Activated CD8-positive, alpha-beta memory T cell treated with anti-CD3 and anti-CD28 coated beads, Interleukin-2, amount 50 U/mL, for 4 hours (primary cell): ENCODE results near the gene INPP4B.
"Not testable (repeated sequence)": the region's sequence is repeated elsewhere in the genome, so short reads cannot be mapped to it uniquely, and the experiment has no call there.

Experiments used
- DNase-seq: peaks from one replicate; pipeline ENCODE4 v3.0.0-alpha.2; 2020

INPP4B gene

GRCh38 chr4:142110136-142110535 lies 736.0 kb downstream of the INPP4B start:
- DNase-seq = no peak

GRCh38 chr4:142104041-142104440 lies 742.1 kb downstream of the INPP4B start:
- no peak for DNase-seq

- no peak for DNase-seq
Observed at GRCh38 chr4:142101401-142101800, 744.7 kb downstream of the INPP4B start.

GRCh38 chr4:142100941-142101340 lies 745.2 kb downstream of the INPP4B start:
- no peak for DNase-seq

- no peak for DNase-seq
Observed at GRCh38 chr4:142098900-142099545, 747.1 kb downstream of the INPP4B start.

GRCh38 chr4:142098380-142098779 lies 747.7 kb downstream of the INPP4B start:
- no peak for DNase-seq

- DNase-seq = no peak
Observed at GRCh38 chr4:142097015-142097414, 749.1 kb downstream of the INPP4B start.

GRCh38 chr4:142095886-142096605 lies 750.1 kb downstream of the INPP4B start:
- DNase-seq = no peak

- DNase-seq = no peak
Observed at GRCh38 chr4:142092941-142093340, 753.2 kb downstream of the INPP4B start.

GRCh38 chr4:142091691-142092182 lies 754.4 kb downstream of the INPP4B start:
- no peak for DNase-seq

- no peak for DNase-seq
Observed at GRCh38 chr4:142091085-142091513, 755.0 kb downstream of the INPP4B start.

- DNase-seq = no peak
Observed at GRCh38 chr4:142088906-142089305, 757.2 kb downstream of the INPP4B start.

GRCh38 chr4:142085513-142086292 lies 760.4 kb downstream of the INPP4B start:
- DNase-seq = no peak

GRCh38 chr4:142083264-142083663 lies 762.8 kb downstream of the INPP4B start:
- DNase-seq = no peak

- DNase-seq = no peak
Observed at GRCh38 chr4:142081025-142081424, 765.1 kb downstream of the INPP4B start.

- no peak for DNase-seq
Observed at GRCh38 chr4:142079959-142080358, 766.1 kb downstream of the INPP4B start.

GRCh38 chr4:142077048-142077447 lies 769.1 kb downstream of the INPP4B start:
- DNase-seq = no peak

GRCh38 chr4:142068304-142068703 lies 777.8 kb downstream of the INPP4B start:
- not testable (repeated sequence) for DNase-seq

GRCh38 chr4:142066562-142066961 lies 779.5 kb downstream of the INPP4B start:
- not testable (repeated sequence) for DNase-seq

GRCh38 chr4:142065086-142065647 lies 780.9 kb downstream of the INPP4B start:
- DNase-seq = no peak

GRCh38 chr4:142064181-142064580 lies 781.9 kb downstream of the INPP4B start:
- DNase-seq = no peak

GRCh38 chr4:142045996-142046395 lies 800.1 kb downstream of the INPP4B start:
- no peak for DNase-seq

GRCh38 chr4:142044271-142044670 lies 801.8 kb downstream of the INPP4B start:
- DNase-seq = no peak
